DOHH2 (cell line): ENCODE measurements around the gene MXRA5.

Experiments
- EZH2phosphoT487 ChIP-seq: fragments of 200-600 bp; sonication (generic); IDR thresholded peaks from 2 replicates; pipeline ENCODE4 v1.6.1; 2017; ENCODE audit warnings: borderline replicate concordance, mild to moderate bottlenecking, antibody characterized with exemption, low read length, moderate library complexity, mixed read lengths
- TF ChIP-seq, protein P1 (sequence below): fragments of 200-600 bp; sonication (generic); IDR thresholded peaks from one replicate; pipeline ENCODE4 v1.5.1; 2014; ENCODE audit warnings: antibody characterized with exemption, mild to moderate bottlenecking, low read depth, low read length; ENCODE audit not compliant: poor library complexity, severe bottlenecking

DNA sequence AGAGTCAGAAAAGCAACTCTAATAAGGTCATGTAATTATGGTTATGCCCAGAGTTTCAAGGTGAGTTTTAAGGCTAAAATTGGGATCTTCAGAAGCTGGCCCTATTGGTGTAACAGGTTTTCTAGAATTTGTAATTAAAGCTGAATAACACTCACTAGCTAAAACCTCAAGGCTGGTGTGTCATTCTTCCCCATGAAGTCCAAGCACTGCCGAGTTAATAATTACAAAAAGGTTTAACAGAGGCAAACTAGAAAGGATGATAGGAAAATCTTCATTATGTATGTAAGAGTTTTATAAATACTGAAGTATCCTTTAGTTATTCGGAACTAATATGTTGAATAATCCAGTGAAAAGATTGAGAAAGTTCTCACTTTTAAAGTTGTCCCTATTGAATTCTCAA is 34.3 kb downstream of the MXRA5 start:
- TF ChIP-seq, protein P1, sequence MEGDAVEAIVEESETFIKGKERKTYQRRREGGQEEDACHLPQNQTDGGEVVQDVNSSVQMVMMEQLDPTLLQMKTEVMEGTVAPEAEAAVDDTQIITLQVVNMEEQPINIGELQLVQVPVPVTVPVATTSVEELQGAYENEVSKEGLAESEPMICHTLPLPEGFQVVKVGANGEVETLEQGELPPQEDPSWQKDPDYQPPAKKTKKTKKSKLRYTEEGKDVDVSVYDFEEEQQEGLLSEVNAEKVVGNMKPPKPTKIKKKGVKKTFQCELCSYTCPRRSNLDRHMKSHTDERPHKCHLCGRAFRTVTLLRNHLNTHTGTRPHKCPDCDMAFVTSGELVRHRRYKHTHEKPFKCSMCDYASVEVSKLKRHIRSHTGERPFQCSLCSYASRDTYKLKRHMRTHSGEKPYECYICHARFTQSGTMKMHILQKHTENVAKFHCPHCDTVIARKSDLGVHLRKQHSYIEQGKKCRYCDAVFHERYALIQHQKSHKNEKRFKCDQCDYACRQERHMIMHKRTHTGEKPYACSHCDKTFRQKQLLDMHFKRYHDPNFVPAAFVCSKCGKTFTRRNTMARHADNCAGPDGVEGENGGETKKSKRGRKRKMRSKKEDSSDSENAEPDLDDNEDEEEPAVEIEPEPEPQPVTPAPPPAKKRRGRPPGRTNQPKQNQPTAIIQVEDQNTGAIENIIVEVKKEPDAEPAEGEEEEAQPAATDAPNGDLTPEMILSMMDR, result no peak
- TF ChIP-seq EZH2phosphoT487, result no peak
